Fibroblast of lung (primary cell): ENCODE data around the gene CHCHD5.

Experiments
- EZH2 ChIP-seq: IDR thresholded peaks from 2 replicates; pipeline ENCODE4 v1.5.1; 2012; ENCODE audit warnings: low read length, control low read depth, mild to moderate bottlenecking; ENCODE audit errors: missing control alignments
- TF ChIP-seq, protein P1 (sequence below), 2 donors: IDR thresholded peaks in 1 of 2; conservative IDR thresholded peaks in 1 of 2; 1 replicate in 1 of 2; 2 replicates in 1 of 2; pipeline ENCODE4 v1.5.1; 2011 to 2012; ENCODE audit warnings: low read length in 2 of 2, control low read depth in 1 of 2, inconsistent platforms in 1 of 2, low read depth in 1 of 2, mild to moderate bottlenecking in 1 of 2

DNA sequence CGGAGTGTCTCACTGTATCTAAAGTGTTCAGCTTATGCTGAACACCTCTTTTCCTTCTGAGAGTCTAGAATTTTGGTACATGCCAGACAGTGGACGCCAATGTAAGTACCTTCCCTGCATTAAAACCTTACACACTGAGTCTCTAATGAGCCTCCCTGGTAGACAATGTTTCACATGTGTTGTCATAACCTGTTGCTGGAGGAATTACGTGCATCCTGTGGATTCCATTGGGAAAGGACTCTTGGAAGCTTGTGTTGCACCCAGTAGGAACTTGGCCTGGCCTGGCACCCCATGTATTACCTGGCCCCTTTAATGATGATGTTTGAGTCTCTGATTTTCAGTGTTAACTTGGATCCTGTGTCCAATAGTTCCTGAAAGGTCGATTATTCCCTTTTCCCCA is 20.5 kb downstream of the CHCHD5 start:
- TF ChIP-seq, protein P1, sequence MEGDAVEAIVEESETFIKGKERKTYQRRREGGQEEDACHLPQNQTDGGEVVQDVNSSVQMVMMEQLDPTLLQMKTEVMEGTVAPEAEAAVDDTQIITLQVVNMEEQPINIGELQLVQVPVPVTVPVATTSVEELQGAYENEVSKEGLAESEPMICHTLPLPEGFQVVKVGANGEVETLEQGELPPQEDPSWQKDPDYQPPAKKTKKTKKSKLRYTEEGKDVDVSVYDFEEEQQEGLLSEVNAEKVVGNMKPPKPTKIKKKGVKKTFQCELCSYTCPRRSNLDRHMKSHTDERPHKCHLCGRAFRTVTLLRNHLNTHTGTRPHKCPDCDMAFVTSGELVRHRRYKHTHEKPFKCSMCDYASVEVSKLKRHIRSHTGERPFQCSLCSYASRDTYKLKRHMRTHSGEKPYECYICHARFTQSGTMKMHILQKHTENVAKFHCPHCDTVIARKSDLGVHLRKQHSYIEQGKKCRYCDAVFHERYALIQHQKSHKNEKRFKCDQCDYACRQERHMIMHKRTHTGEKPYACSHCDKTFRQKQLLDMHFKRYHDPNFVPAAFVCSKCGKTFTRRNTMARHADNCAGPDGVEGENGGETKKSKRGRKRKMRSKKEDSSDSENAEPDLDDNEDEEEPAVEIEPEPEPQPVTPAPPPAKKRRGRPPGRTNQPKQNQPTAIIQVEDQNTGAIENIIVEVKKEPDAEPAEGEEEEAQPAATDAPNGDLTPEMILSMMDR (conservative IDR thresholded peaks at IDR 0.05 in 1 of 2, IDR thresholded peaks at IDR 0.05 in 1 of 2; ENCODE audit: low read depth in 1 of 2, low read length in 2 of 2), result no peak
- no peak for TF ChIP-seq EZH2
